GM23338 (cell line): ENCODE data around the gene FBXO17. TPM values are rescaled to one million over a fixed set of nuclear protein-coding genes. Genes with fewer than 3 reads are reported as not detected.
"Not testable (repeated sequence)": the region's sequence is repeated elsewhere in the genome, so short reads cannot be mapped to it uniquely, and the experiment has no call there.

Source experiments
- ATAC-seq: fragments of 200-7000 bp; cut with Tn5 transposase; 3 replicates; pipeline ENCODE4 v1.9.1; 2020
- DNase-seq: peaks from one replicate; pipeline ENCODE4 v3.0.0-alpha.2; 2015; ENCODE audit warnings: low spot score
- H2AFZ ChIP-seq: fragments of 200-600 bp; sonication (generic); 2 replicates; pipeline ENCODE4 v1.8.0; 2016; ENCODE audit warnings: antibody characterized with exemption, mild to moderate bottlenecking, moderate library complexity
- H3F3A ChIP-seq: fragments of 200-600 bp; sonication (generic); replicated peaks from 2 replicates; pipeline ENCODE4 v1.8.0; 2017; ENCODE audit warnings: antibody characterized with exemption, mixed run types, low read depth
- H3K27ac ChIP-seq: fragments of 200-600 bp; sonication (generic); 2 replicates; pipeline ENCODE4 v1.6.1; 2016; ENCODE audit warnings: low read depth
- H3K27me3 ChIP-seq: fragments of 200-600 bp; sonication (generic); 2 replicates; pipeline ENCODE4 v1.8.0; 2016; ENCODE audit warnings: mild to moderate bottlenecking, mixed run types, moderate library complexity; ENCODE audit not compliant: insufficient read depth
- H3K36me3 ChIP-seq: fragments of 200-600 bp; sonication (generic); 2 replicates; pipeline ENCODE4 v1.8.0; 2016; ENCODE audit warnings: mild to moderate bottlenecking; ENCODE audit not compliant: insufficient read depth
- H3K4me1 ChIP-seq: fragments of 200-600 bp; sonication (generic); 2 replicates; pipeline ENCODE4 v1.8.0; 2016; ENCODE audit warnings: mild to moderate bottlenecking, moderate library complexity; ENCODE audit not compliant: insufficient read depth
- H3K4me2 ChIP-seq: fragments of 200-600 bp; sonication (generic); 2 replicates; pipeline ENCODE4 v1.7.1; 2017; ENCODE audit warnings: mixed run types
- H3K4me3 ChIP-seq: fragments of 200-600 bp; sonication (generic); 2 replicates; pipeline ENCODE4 v1.6.1; 2016; ENCODE audit warnings: mixed run types
- H3K79me2 ChIP-seq: fragments of 200-600 bp; sonication (generic); replicated peaks from 2 replicates; pipeline ENCODE4 v1.8.0; 2017; ENCODE audit warnings: mild to moderate bottlenecking; ENCODE audit not compliant: insufficient read depth
- H3K9me2 ChIP-seq: fragments of 200-600 bp; sonication (generic); 2 replicates; pipeline ENCODE4 v1.8.0; 2017; ENCODE audit not compliant: insufficient read depth
- H4K20me1 ChIP-seq: fragments of 200-600 bp; sonication (generic); replicated peaks from 2 replicates; pipeline ENCODE4 v1.8.0; 2017; ENCODE audit warnings: mild to moderate bottlenecking; ENCODE audit not compliant: insufficient read depth
- H3K27ac Mint-ChIP-seq: 2 replicates; pipeline ENCODE4 v1.8.0; 2020; ENCODE audit warnings: inconsistent platforms, mild to moderate bottlenecking, moderate library complexity, mixed read lengths
- H3K27me3 Mint-ChIP-seq: 3 replicates; pipeline ENCODE4 v1.8.0; 2022; ENCODE audit warnings: low read depth, mild to moderate bottlenecking, moderate library complexity, mixed read lengths, inconsistent platforms; ENCODE audit not compliant: insufficient read depth, poor library complexity
- H3K36me3 Mint-ChIP-seq: 3 replicates; pipeline ENCODE4 v1.8.0; 2021; ENCODE audit warnings: low read depth, mild to moderate bottlenecking, inconsistent platforms, moderate library complexity, mixed read lengths
- H3K4me1 Mint-ChIP-seq: 3 replicates; pipeline ENCODE4 v1.8.0; 2020; ENCODE audit warnings: mild to moderate bottlenecking, inconsistent platforms, mixed read lengths
- H3K4me3 Mint-ChIP-seq: 3 replicates; pipeline ENCODE4 v1.8.0; 2021; ENCODE audit warnings: moderate library complexity, mild to moderate bottlenecking, inconsistent platforms, mixed read lengths
- H3K9me3 Mint-ChIP-seq: 3 replicates; pipeline ENCODE4 v1.8.0; 2020; ENCODE audit warnings: moderate library complexity, mild to moderate bottlenecking, inconsistent platforms, mixed read lengths
- CREB1 ChIP-seq: fragments of 250-450 bp; sonication (Bioruptor Pico); IDR thresholded peaks from 2 replicates; pipeline ENCODE4 v1.5.0; 2020; ENCODE audit warnings: low read depth, mild to moderate bottlenecking, moderate library complexity
- EZH2 ChIP-seq: fragments of 200-600 bp; sonication (generic); IDR thresholded peaks from one replicate; pipeline ENCODE4 v1.8.0; 2017; ENCODE audit warnings: antibody characterized with exemption, mild to moderate bottlenecking, low read depth; ENCODE audit not compliant: unreplicated experiment
- EZH2phosphoT487 ChIP-seq: fragments of 200-600 bp; sonication (generic); IDR thresholded peaks from one replicate; pipeline ENCODE4 v1.8.1; 2018; ENCODE audit warnings: antibody characterized with exemption; ENCODE audit not compliant: unreplicated experiment
- JUNB ChIP-seq: IDR thresholded peaks from one replicate; pipeline ENCODE4 v1.6.1; 2016; ENCODE audit warnings: antibody characterized with exemption; ENCODE audit not compliant: unreplicated experiment
- NANOG ChIP-seq: IDR thresholded peaks from 2 replicates; pipeline ENCODE4 v1.6.1; 2016; ENCODE audit warnings: antibody characterized with exemption, borderline replicate concordance
- POLR2AphosphoS5 ChIP-seq: IDR thresholded peaks from 2 replicates; pipeline ENCODE4 v1.6.1; 2016; ENCODE audit warnings: antibody characterized with exemption, low read depth
- ZNF114 ChIP-seq: fragments of 250-450 bp; sonication (Bioruptor Pico); IDR thresholded peaks from 2 replicates; pipeline ENCODE4 v1.5.0; 2020; ENCODE audit warnings: mild to moderate bottlenecking, moderate library complexity
- ZNF331 ChIP-seq: fragments of 250-450 bp; sonication (Bioruptor Pico); IDR thresholded peaks from 2 replicates; pipeline ENCODE4 v1.5.0; 2020; ENCODE audit warnings: low read depth, mild to moderate bottlenecking, moderate library complexity
- ZNF462 ChIP-seq: fragments of 250-450 bp; sonication (Bioruptor Pico); IDR thresholded peaks from 2 replicates; pipeline ENCODE4 v1.5.0; 2020; ENCODE audit warnings: mild to moderate bottlenecking, moderate library complexity
- polyA plus RNA-seq: library from polyadenylated mRNA; unstranded; fragments of >200 nt; fragmentation: Nextera tagmentation; extraction: Ambion mirVana; gene quantifications from 2 replicates; pipeline ENCODE4 v1.2.1, GENCODE V29; 2016
- total RNA-seq: library from RNA; depleted of rRNA; stranded (reverse); fragments of >200 nt; shearing (Covaris generic); gene quantifications from 2 replicates; pipeline ENCODE4 v1.2.3, GENCODE V29; 2014
- TF ChIP-seq, protein P1 (sequence below): IDR thresholded peaks from 2 replicates; pipeline ENCODE4 v1.6.1; 2016; ENCODE audit warnings: antibody characterized with exemption
- TF ChIP-seq, protein P2 (sequence below), 2 experiments: fragments of 200-600 bp in 1 of 2; sonication (generic) in 1 of 2; conservative IDR thresholded peaks; 2 replicates each; pipeline versions ENCODE4 v1.5.1 to v1.6.1; 2016 to 2017; ENCODE audit warnings: antibody characterized with exemption in 2 of 2, low read depth in 2 of 2, mild to moderate bottlenecking in 2 of 2, moderate library complexity in 1 of 2

Gene FBXO17
- total and polyA plus RNA-seq, 2 experiments from 2014 or later: 17.2 to 29.0 TPM

DNA sequence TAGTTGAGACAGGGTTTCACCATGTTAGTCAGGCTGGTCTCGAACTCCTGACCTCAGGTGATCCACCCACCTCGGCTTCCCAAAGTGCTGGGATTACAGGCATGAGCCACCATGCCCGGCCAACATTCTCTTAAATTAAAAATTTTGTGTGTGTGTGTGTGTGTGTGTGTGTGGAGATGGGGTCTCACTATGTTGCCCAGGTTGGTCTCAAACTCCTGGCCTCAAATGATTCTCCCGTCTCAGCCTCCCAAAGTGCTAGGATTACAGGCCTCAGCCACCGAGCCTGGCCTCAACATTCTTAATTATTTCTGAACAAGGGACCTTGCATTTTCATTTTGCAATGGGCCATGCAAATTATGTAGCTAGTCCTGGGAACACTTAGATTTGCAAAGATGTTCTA lies 9.4 kb downstream of the FBXO17 start:
- H3K27ac Mint-ChIP-seq, H3K4me1 Mint-ChIP-seq, H3K27me3 ChIP-seq, H3K27me3 Mint-ChIP-seq, H3K4me3 ChIP-seq, H3K4me3 Mint-ChIP-seq, H2AFZ ChIP-seq, H3K9me3 Mint-ChIP-seq, H3K36me3 ChIP-seq, H4K20me1 ChIP-seq, ATAC-seq, H3F3A ChIP-seq, DNase-seq, H3K9me2 ChIP-seq, H3K27ac ChIP-seq, H3K4me2 ChIP-seq, H3K4me1 ChIP-seq: not testable (repeated sequence)
- H3K79me2 ChIP-seq: peaks cover 18% of the 10 kb centered on the region; the same call in 1 of the 2 replicates
- H3K36me3 Mint-ChIP-seq: peaks cover 14% of the 10 kb centered on the region; the same call in 2 of the 3 replicates

DNA sequence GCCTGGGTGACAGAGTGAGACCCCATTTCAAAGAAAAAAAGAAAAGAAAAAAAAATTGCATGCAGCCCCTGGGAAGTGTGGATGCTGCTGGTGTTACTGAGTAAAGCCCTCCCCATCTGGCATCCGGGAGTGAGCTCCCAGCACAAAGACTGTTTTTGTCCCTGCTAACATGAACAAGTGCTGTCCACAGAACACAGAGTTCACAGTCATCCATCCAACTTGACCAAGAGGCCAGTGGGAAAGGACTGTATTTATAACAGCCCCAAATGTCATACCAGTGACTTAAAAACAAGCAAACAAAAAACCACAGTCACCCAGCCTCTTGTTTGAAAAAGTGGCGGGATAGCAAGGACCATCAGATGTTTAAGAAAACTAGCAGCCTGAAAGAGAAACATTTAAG lies 10.8 kb downstream of the FBXO17 start:
- Histone ChIP-seq H3K9me2 (no peaks in the 10 kb centered on the region), H3F3A (0 out of 2 replicates have a peak, but pooled peaks cover 9% of the 10 kb centered on the region), H3K79me2 (0 out of 2 replicates have a peak, but pooled peaks cover 9% of the 10 kb centered on the region), H3K27me3 (no peaks in the 10 kb centered on the region), H3K4me3 (no peak overlapping the region), H3K36me3 (0 out of 2 replicates have a peak, but pooled peaks cover 6% of the 10 kb centered on the region), H2AFZ (no peak overlapping the region), H3K4me2 (no peak overlapping the region), H3K27ac (no peak overlapping the region), H4K20me1 (peaks cover 6% of the 10 kb centered on the region; the same call in 1 of the 2 replicates), H3K4me1 (no peaks in the 10 kb centered on the region)
- Mint-ChIP-seq H3K9me3 (no peaks in the 10 kb centered on the region), H3K27me3 (no peaks in the 10 kb centered on the region), H3K36me3 (peaks cover 11% of the 10 kb centered on the region; the same call in 2 of the 3 replicates), H3K4me1 (peaks cover 5% of the 10 kb centered on the region; the same call in 1 of the 3 replicates), H3K4me3 (no peak overlapping the region), H3K27ac (no peak overlapping the region)
- ATAC-seq (no peak), DNase-seq (no peak)
- TF ChIP-seq EZH2phosphoT487: no peak
- no peak for TF ChIP-seq POLR2AphosphoS5
- no peak for TF ChIP-seq ZNF114 (CRISPR knock-in tag)
- no peak for TF ChIP-seq NANOG
- no peak for TF ChIP-seq CREB1 (CRISPR knock-in tag)
- no peak for TF ChIP-seq ZNF331 (CRISPR knock-in tag)
- TF ChIP-seq, protein P1, sequence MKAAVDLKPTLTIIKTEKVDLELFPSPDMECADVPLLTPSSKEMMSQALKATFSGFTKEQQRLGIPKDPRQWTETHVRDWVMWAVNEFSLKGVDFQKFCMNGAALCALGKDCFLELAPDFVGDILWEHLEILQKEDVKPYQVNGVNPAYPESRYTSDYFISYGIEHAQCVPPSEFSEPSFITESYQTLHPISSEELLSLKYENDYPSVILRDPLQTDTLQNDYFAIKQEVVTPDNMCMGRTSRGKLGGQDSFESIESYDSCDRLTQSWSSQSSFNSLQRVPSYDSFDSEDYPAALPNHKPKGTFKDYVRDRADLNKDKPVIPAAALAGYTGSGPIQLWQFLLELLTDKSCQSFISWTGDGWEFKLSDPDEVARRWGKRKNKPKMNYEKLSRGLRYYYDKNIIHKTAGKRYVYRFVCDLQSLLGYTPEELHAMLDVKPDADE: no peak
- TF ChIP-seq, protein P2, sequence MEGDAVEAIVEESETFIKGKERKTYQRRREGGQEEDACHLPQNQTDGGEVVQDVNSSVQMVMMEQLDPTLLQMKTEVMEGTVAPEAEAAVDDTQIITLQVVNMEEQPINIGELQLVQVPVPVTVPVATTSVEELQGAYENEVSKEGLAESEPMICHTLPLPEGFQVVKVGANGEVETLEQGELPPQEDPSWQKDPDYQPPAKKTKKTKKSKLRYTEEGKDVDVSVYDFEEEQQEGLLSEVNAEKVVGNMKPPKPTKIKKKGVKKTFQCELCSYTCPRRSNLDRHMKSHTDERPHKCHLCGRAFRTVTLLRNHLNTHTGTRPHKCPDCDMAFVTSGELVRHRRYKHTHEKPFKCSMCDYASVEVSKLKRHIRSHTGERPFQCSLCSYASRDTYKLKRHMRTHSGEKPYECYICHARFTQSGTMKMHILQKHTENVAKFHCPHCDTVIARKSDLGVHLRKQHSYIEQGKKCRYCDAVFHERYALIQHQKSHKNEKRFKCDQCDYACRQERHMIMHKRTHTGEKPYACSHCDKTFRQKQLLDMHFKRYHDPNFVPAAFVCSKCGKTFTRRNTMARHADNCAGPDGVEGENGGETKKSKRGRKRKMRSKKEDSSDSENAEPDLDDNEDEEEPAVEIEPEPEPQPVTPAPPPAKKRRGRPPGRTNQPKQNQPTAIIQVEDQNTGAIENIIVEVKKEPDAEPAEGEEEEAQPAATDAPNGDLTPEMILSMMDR (conservative IDR thresholded peaks at IDR 0.05; ENCODE audit: low read depth in 2 of 2): no peak
- TF ChIP-seq EZH2: no peak
- no peak for TF ChIP-seq JUNB
- TF ChIP-seq ZNF462 (CRISPR knock-in tag): no peak
